Astrocyte of the cerebellum (primary cell): ENCODE results near the gene AFF2.

Experiments
- DNase-seq: peaks from one replicate; pipeline ENCODE4 v3.0.0-alpha.2; 2011; ENCODE audit warnings: low read depth
- H3K4me3 ChIP-seq: 2 replicates; pipeline ENCODE4 v1.5.1; 2011; ENCODE audit warnings: mild to moderate bottlenecking, low read depth, low read length, moderate library complexity
- in situ Hi-C: cut with HindIII; loops from 2 replicates; pipeline ENCODE4 v1.10.0; 2017; ENCODE audit warnings: low sequenced_read_pairs
- TF ChIP-seq, protein P1 (sequence below): IDR thresholded peaks from 2 replicates; pipeline ENCODE4 v1.5.1; 2012; ENCODE audit warnings: low read length, low read depth, moderate library complexity, mild to moderate bottlenecking; ENCODE audit errors: missing control alignments

The AFF2 gene

DNA sequence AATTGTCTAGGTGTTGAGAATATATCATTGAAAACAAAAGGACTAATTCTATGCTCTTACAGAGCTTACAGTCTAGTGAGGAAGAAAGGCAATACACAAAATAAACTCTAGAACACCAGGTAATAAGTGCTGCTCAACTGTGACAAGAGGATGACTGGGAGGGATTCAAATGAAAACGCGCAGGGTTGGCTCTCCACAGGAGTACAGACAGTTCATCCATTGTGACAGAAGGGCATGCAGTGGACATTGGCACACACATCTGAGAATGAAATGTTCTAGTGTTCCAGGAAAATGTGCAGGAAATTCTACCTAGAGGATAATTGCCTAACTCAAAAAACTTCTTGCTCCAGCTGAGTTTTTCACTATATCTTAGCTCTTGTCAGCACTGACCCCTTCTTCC, 512.7 kb downstream of the AFF2 start:
- H3K4me3 ChIP-seq: no peak overlapping the region
- TF ChIP-seq, protein P1, sequence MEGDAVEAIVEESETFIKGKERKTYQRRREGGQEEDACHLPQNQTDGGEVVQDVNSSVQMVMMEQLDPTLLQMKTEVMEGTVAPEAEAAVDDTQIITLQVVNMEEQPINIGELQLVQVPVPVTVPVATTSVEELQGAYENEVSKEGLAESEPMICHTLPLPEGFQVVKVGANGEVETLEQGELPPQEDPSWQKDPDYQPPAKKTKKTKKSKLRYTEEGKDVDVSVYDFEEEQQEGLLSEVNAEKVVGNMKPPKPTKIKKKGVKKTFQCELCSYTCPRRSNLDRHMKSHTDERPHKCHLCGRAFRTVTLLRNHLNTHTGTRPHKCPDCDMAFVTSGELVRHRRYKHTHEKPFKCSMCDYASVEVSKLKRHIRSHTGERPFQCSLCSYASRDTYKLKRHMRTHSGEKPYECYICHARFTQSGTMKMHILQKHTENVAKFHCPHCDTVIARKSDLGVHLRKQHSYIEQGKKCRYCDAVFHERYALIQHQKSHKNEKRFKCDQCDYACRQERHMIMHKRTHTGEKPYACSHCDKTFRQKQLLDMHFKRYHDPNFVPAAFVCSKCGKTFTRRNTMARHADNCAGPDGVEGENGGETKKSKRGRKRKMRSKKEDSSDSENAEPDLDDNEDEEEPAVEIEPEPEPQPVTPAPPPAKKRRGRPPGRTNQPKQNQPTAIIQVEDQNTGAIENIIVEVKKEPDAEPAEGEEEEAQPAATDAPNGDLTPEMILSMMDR: no peak
- DNase-seq: no peak
- in situ Hi-C loops: no loop called here

- no peak for DNase-seq
- in situ Hi-C loops: no loop called here
- TF ChIP-seq, protein P1: no peak
- no peak overlapping the region for H3K4me3 ChIP-seq
Observed at GRCh38 chrX:149021159-149021558, 520.7 kb downstream of the AFF2 start.

- TF ChIP-seq, protein P1: no peak
- in situ Hi-C loops: no loop called here
- no peak for DNase-seq
- H3K4me3 ChIP-seq: no peak overlapping the region
Observed at GRCh38 chrX:149022485-149022884, 522.1 kb downstream of the AFF2 start.

GRCh38 chrX:149032449-149032848, 532.0 kb downstream of the AFF2 start:
- TF ChIP-seq, protein P1: no peak
- in situ Hi-C loops: no loop called here
- no peak overlapping the region for H3K4me3 ChIP-seq
- no peak for DNase-seq

- in situ Hi-C loops: no loop called here
- H3K4me3 ChIP-seq: no peak overlapping the region
- TF ChIP-seq, protein P1: no peak
Observed at GRCh38 chrX:149036086-149036485, 535.7 kb downstream of the AFF2 start.

GRCh38 chrX:149037281-149037870, 537.0 kb downstream of the AFF2 start:
- H3K4me3 ChIP-seq: no peak overlapping the region
- in situ Hi-C loops: no loop called here
- TF ChIP-seq, protein P1: no peak
- DNase-seq: no peak

More at GRCh38 chrX:149036086-149036485, 535.7 kb downstream of the AFF2 start:
- no peak for DNase-seq
